Brain microvascular endothelial cell (primary cell): ENCODE results near the gene ARID2.

Source experiments
- DNase-seq: peaks from one replicate; pipeline ENCODE4 v3.0.0-alpha.2; 2020
- H3K27ac ChIP-seq: fragments of 250-450 bp; sonication (Bioruptor Pico); 2 replicates; pipeline ENCODE4 v1.5.1; 2020; ENCODE audit warnings: mild to moderate bottlenecking, moderate library complexity
- H3K27me3 ChIP-seq: fragments of 250-450 bp; sonication (Bioruptor Pico); replicated peaks from 2 replicates; pipeline ENCODE4 v1.5.1; 2020; ENCODE audit warnings: mild to moderate bottlenecking
- H3K36me3 ChIP-seq: fragments of 250-450 bp; sonication (Bioruptor Pico); replicated peaks from 2 replicates; pipeline ENCODE4 v1.5.1; 2020; ENCODE audit warnings: mild to moderate bottlenecking
- H3K4me3 ChIP-seq: 2 replicates; pipeline ENCODE4 v1.5.1; 2011; ENCODE audit warnings: low read depth, mild to moderate bottlenecking, control low read depth, low read length, moderate library complexity
- in situ Hi-C: cut with HindIII; loops from 2 replicates; pipeline ENCODE4 v1.10.0; 2017; ENCODE audit warnings: low sequenced_read_pairs, low pct_ligation_motif_present
- TF ChIP-seq, protein P1 (sequence below): IDR thresholded peaks from 2 replicates; pipeline ENCODE4 v1.5.1; 2011; ENCODE audit warnings: low read depth, mild to moderate bottlenecking, moderate library complexity, low read length, control low read depth, inconsistent platforms; ENCODE audit errors: missing control alignments

Gene ARID2

DNA sequence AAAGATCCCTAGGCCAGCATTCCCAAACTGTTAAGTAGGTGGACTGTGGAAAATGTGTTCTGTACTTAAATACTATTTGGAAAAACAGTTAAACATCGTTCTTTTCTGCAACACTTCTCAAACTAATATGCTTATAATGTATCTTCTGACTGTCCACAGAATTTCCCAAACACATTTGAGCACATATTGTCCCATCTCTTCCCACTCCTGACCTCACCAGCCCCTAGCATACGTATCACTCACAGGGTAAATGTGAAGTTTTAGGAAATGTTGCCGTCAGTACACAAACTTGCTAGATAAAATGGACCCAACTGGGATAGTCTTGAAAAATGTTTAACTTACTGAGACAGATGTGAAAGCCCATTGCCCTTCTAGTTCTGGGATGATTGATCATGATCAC lies 27.7 kb downstream of the ARID2 start:
- Histone ChIP-seq H3K36me3 (no peaks in the 10 kb centered on the region), H3K27me3 (no peaks in the 10 kb centered on the region), H3K27ac (no peak overlapping the region), H3K4me3 (no peak overlapping the region)
- in situ Hi-C loops, result no loop called here
- DNase-seq, result no peak
- TF ChIP-seq, protein P1, sequence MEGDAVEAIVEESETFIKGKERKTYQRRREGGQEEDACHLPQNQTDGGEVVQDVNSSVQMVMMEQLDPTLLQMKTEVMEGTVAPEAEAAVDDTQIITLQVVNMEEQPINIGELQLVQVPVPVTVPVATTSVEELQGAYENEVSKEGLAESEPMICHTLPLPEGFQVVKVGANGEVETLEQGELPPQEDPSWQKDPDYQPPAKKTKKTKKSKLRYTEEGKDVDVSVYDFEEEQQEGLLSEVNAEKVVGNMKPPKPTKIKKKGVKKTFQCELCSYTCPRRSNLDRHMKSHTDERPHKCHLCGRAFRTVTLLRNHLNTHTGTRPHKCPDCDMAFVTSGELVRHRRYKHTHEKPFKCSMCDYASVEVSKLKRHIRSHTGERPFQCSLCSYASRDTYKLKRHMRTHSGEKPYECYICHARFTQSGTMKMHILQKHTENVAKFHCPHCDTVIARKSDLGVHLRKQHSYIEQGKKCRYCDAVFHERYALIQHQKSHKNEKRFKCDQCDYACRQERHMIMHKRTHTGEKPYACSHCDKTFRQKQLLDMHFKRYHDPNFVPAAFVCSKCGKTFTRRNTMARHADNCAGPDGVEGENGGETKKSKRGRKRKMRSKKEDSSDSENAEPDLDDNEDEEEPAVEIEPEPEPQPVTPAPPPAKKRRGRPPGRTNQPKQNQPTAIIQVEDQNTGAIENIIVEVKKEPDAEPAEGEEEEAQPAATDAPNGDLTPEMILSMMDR, result no peak

DNA sequence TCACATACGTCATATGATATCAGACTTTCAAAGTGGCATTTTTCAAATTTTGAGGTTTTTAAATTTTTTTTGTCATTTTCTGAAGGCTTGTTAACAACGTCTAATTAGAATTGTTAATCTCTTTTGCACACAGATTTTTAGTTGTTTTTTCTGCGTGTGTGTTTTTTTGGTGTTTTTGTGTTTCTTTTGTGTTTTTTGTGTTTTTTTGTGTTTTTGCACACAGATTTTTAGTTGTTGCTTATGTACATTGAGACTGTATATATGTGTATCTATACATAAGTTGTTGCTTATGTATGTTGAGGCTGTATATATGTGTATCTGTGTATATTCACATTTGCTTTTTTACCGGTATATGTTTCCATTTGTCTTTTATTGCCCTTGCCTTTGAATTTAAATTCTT lies 30.8 kb downstream of the ARID2 start:
- DNase-seq, result no peak
- no peak overlapping the region for H3K27ac ChIP-seq
- TF ChIP-seq, protein P1, result no peak
- no peak overlapping the region for H3K4me3 ChIP-seq
- H3K27me3 ChIP-seq, result no peaks in the 10 kb centered on the region
- in situ Hi-C loops, result no loop called here
- no peaks in the 10 kb centered on the region for H3K36me3 ChIP-seq

DNA sequence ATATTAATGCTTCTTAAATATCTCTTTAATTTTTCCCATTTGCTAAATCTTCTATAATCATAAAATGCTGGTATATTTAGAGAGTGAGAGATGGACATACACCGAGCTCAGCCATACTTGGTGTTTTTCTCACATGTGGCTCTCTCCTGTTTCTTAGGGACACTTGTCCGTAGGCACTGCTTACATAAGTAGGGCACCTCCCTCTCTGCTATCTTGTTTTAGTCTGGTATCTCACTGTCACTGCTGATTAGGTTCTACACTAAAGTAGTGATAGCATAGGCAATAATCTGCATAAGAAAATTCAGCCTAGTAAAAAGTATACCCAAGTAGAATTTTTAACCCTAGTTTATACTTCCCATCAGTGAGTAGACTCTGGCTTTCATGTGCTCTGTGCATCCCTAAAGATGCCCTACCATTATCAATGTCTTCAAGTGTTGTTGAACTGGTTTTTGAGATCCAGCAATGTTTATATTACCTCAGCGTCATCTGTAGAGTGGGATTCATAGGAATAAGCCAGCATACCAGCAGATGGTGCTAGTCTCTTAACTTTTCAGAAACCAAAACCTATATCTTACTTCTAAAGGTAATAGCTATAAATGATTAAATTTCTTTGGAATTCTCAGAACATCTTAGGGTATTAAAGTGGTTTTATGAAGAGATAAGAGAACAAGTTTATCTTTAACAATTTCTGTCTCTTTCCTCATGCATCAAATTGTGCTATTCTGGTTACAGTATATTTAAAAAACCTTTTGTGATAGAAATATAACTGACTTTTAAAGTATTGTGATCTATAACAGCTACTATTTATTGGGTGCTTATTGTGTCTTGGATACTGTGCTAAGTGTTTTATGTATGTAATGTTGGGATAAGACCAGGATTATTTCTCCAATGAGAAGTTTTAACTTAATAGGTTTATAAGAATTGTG lies 32.9 kb downstream of the ARID2 start:
- Histone ChIP-seq H3K36me3 (no peaks in the 10 kb centered on the region), H3K4me3 (no peak overlapping the region), H3K27me3 (no peaks in the 10 kb centered on the region), H3K27ac (no peak overlapping the region)
- in situ Hi-C loops, result no loop called here
- TF ChIP-seq, protein P1, result peak; percentile 69
- DNase-seq, result peak; percentile 49

DNA sequence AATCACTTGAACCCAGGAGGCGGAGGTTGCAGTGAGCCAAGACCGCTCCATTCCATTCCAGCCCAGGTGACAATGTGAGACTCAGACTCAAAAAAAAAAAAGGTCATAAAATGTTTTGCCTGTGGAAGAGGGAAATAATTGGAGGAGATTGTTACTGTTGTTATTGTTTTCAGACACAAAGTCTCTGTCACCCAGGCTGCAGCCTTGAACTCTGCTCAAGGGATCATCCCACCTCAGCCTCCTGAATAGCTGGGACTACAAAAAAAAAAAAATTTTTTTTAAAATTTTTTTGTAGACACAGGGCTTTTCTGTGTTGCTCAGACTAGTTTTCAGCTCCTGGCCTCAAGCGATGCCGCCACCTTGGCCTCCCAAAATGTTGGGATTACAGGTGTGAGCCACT lies 33.9 kb downstream of the ARID2 start:
- TF ChIP-seq, protein P1, result no peak
- H3K27me3 ChIP-seq, result no peaks in the 10 kb centered on the region
- H3K4me3 ChIP-seq, result no peak overlapping the region
- no peak overlapping the region for H3K27ac ChIP-seq
- no peaks in the 10 kb centered on the region for H3K36me3 ChIP-seq
- no peak for DNase-seq
- in situ Hi-C loops, result no loop called here

DNA sequence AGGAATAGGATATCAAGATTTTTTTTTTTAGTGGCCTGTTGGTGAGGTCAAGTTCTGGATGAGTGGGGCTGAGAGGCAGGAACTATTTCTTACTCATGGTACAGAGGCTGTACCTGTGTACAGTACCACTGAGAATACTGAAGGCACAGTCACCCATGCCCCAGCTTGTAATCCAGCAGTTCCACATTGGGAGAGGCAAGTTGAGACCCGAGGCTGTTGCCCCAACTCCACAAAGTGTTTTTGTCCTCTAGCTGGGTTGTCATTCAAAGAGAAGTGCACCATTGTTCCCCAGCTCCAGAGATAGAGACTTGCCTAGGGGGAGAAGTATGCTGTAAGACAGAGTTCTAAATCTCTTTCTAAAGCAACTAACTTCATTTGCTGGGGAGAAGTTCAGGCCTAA lies 38.7 kb downstream of the ARID2 start:
- no peak overlapping the region for H3K27ac ChIP-seq
- no peaks in the 10 kb centered on the region for H3K27me3 ChIP-seq
- in situ Hi-C loops, result no loop called here
- H3K4me3 ChIP-seq, result no peak overlapping the region
- H3K36me3 ChIP-seq, result no peaks in the 10 kb centered on the region
- TF ChIP-seq, protein P1, result no peak
- no peak for DNase-seq
